ENCODE results near the gene LRP1. TPM values are rescaled to one million over a fixed set of nuclear protein-coding genes. Genes with fewer than 3 reads are reported as not detected.
A peak's percentile ranks its signal among the peaks of the same experiment; 100 is the strongest.

Gene LRP1
- polyA plus RNA-seq, 1 experiment = 117 TPM

- Histone ChIP-seq H3K27me3 (ENCODE audit: control insufficient read depth, insufficient read depth, low read length) (no peaks in the 10 kb centered on the region), H3K36me3 (ENCODE audit: control insufficient read depth, insufficient read depth, low read length) (peaks cover 26% of the 10 kb centered on the region), H3K4me3 (ENCODE audit: low read depth, low read length) (peak within 1 kb of the TSS; percentile 96)
- DNase-seq (ENCODE audit: low read depth) = peak; percentile 80
- TF ChIP-seq, protein P1, sequence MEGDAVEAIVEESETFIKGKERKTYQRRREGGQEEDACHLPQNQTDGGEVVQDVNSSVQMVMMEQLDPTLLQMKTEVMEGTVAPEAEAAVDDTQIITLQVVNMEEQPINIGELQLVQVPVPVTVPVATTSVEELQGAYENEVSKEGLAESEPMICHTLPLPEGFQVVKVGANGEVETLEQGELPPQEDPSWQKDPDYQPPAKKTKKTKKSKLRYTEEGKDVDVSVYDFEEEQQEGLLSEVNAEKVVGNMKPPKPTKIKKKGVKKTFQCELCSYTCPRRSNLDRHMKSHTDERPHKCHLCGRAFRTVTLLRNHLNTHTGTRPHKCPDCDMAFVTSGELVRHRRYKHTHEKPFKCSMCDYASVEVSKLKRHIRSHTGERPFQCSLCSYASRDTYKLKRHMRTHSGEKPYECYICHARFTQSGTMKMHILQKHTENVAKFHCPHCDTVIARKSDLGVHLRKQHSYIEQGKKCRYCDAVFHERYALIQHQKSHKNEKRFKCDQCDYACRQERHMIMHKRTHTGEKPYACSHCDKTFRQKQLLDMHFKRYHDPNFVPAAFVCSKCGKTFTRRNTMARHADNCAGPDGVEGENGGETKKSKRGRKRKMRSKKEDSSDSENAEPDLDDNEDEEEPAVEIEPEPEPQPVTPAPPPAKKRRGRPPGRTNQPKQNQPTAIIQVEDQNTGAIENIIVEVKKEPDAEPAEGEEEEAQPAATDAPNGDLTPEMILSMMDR (IDR thresholded peaks at IDR 0.05; ENCODE audit: insufficient read depth, low read depth, low read length) = no peak
- POLR2A ChIA-PET = interaction anchor here (0.6 to 1.9 kb wide), 9 partner anchors 9 to 141 kb away, joined by 3 to 13 read pairs (median 4); partner anchors contain the start of genes LRP1, NEMP1, SHMT2 and STAT6
- CTCF ChIA-PET = interaction anchor here (0.6 to 15.6 kb wide), 8 partner anchors 9 to 138 kb away, joined by 3 to 190 read pairs (median 4); partner anchors contain the start of gene STAT6
Observed at GRCh38 chr12:57088354-57089270, 39.7 kb upstream of the LRP1 start, which contains the start of gene NAB2. NAB2 (plus strand) TSS chr12:57089114; CDS start chr12:57089272, 158 bp downstream.

- CTCF ChIA-PET = interaction anchor here (1.1 to 15.6 kb wide), 7 partner anchors 18 to 151 kb away, joined by 3 to 190 read pairs (median 5); partner anchors contain the start of gene STAT6
- POLR2A ChIA-PET = interaction anchor here (0.6 kb wide), 1 partner anchor 45 kb away, joined by 6 read pairs; no protein-coding TSS in a partner anchor
- no peaks in the 10 kb centered on the region for H3K27me3 ChIP-seq (ENCODE audit: control insufficient read depth, insufficient read depth, low read length)
- TF ChIP-seq, protein P1 (IDR thresholded peaks at IDR 0.05; ENCODE audit: insufficient read depth, low read depth, low read length) = no peak
- peak overlapping the region; percentile 96 for H3K4me3 ChIP-seq (ENCODE audit: low read depth, low read length)
- DNase-seq (ENCODE audit: low read depth) = no peak
- H3K36me3 ChIP-seq (ENCODE audit: control insufficient read depth, insufficient read depth, low read length) = peaks cover 30% of the 10 kb centered on the region
Observed at GRCh38 chr12:57089271-57090245, 38.7 kb upstream of the LRP1 start.

DNA sequence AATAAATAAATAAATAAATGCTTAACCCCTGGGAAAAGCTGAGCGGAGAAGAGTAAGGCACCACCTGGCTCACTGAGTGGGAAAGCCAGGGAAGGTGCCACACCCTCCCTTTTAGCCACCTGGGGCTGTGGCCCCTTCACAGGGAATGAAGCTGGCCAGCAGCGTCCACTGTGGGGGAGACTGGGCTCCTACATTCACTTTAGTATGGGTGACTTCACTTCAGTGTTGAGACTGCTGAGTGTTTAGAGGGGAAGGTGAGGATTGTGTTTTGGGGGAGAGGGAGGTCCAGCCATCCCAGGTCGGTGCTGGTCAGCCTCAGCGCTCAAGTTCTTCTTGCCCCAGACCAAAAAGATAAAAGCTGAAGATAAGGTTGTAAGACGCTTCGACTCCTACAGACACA lies 37.8 kb upstream of the LRP1 start:
- H3K4me3 ChIP-seq (ENCODE audit: low read depth, low read length) = peak overlapping the region; percentile 96
- no peaks in the 10 kb centered on the region for H3K27me3 ChIP-seq (ENCODE audit: control insufficient read depth, insufficient read depth, low read length)
- peaks cover 35% of the 10 kb centered on the region for H3K36me3 ChIP-seq (ENCODE audit: control insufficient read depth, insufficient read depth, low read length)
- CTCF ChIA-PET = interaction anchor here (1.1 to 15.6 kb wide), 6 partner anchors 18 to 150 kb away, joined by 3 to 190 read pairs (median 5); partner anchors contain the start of gene STAT6
- TF ChIP-seq, protein P1 (IDR thresholded peaks at IDR 0.05; ENCODE audit: insufficient read depth, low read depth, low read length) = no peak
- POLR2A ChIA-PET = no interaction called here
- no peak for DNase-seq (ENCODE audit: low read depth)

DNA sequence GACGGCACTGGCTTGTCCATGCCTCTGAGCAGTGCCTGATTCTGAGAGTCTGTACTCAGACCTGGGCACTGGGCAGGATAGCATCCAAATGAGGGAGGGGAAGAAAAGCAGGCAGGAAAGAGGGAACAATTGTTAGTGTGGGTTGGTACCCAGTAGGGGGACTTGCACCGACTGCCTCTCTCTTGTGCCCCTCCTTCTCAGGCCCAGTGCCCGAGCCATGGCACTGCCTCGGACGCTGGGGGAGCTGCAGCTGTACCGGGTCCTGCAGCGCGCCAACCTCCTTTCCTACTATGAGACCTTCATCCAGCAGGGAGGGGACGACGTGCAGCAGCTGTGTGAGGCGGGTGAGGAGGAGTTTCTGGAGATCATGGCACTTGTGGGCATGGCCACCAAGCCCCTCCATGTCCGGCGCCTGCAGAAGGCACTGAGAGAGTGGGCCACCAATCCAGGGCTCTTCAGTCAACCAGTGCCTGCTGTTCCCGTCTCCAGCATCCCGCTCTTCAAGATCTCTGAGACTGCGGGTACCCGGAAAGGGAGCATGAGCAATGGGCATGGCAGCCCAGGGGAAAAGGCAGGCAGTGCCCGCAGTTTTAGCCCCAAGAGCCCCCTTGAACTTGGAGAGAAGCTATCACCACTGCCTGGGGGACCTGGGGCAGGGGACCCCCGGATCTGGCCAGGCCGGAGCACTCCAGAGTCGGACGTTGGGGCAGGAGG lies 37.2 kb upstream of the LRP1 start:
- CTCF ChIA-PET = interaction anchor here (0.7 to 15.6 kb wide), 11 partner anchors 11 to 151 kb away, joined by 3 to 190 read pairs (median 5); partner anchors contain the start of genes NEMP1 and STAT6
- TF ChIP-seq, protein P1 (IDR thresholded peaks at IDR 0.05; ENCODE audit: insufficient read depth, low read depth, low read length) = peak; percentile 44; the same call in 1 of the 2 replicates
- POLR2A ChIA-PET = no interaction called here
- Histone ChIP-seq H3K4me3 (ENCODE audit: low read depth, low read length) (peak overlapping the region; percentile 96), H3K36me3 (ENCODE audit: control insufficient read depth, insufficient read depth, low read length) (peaks cover 36% of the 10 kb centered on the region), H3K27me3 (ENCODE audit: control insufficient read depth, insufficient read depth, low read length) (no peaks in the 10 kb centered on the region)
- no peak for DNase-seq (ENCODE audit: low read depth)
